GM19468 (cell line): Measurements from ENCODE around the gene ARHGAP36.

Experiments
- ATAC-seq: cut with Tn5 transposase; IDR thresholded peaks from one replicate; pipeline ENCODE4 v1.9.1; 2021; ENCODE audit warnings: mild to moderate bottlenecking, moderate library complexity, moderate number of reproducible peaks; ENCODE audit not compliant: unreplicated experiment; ENCODE audit errors: extremely low read depth

ARHGAP36 gene, protein sequence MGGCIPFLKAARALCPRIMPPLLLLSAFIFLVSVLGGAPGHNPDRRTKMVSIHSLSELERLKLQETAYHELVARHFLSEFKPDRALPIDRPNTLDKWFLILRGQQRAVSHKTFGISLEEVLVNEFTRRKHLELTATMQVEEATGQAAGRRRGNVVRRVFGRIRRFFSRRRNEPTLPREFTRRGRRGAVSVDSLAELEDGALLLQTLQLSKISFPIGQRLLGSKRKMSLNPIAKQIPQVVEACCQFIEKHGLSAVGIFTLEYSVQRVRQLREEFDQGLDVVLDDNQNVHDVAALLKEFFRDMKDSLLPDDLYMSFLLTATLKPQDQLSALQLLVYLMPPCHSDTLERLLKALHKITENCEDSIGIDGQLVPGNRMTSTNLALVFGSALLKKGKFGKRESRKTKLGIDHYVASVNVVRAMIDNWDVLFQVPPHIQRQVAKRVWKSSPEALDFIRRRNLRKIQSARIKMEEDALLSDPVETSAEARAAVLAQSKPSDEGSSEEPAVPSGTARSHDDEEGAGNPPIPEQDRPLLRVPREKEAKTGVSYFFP

DNA sequence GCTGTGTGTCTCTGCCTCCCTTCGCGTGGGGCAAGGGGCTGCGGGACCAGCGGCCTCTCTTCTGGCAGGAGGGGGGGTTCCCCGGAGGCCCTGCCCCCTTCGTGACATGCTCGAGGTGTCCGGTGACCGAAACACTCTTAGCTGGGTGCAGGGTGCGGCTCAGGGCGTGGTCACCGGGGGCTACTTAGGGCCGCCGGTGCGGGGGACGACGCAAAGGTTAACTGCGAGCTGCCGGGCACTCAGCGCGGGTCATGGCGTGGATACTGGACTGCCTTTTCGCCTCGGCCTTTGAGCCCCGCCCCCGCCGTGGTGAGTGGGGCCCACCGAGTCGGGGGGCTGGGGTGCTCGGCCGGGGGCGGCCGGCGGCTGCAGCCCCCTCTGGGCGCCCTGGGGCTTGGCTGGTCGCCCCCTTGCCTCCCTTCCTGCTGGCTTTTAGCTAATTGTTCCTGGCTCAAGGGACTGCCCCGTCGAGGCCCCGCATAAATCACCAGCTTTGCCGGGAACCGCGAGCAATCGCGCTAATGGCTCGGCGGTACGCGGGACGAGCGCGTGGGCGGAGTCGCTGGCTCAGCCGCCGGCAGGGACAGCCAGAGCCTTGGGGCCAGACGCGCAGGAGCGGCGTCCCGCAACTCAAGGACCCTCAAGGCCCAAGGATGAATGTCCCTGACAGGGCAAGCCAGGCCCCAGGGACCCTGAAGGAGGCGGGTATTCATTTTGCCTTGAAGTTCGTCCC is at the start of gene ARHGAP36:
Gene ARHGAP36, plus strand, starts transcription at position 211 of the 733 bp plus-strand sequence. CDS start 23,320 bp downstream, outside the sequence.
- no peak for ATAC-seq

DNA sequence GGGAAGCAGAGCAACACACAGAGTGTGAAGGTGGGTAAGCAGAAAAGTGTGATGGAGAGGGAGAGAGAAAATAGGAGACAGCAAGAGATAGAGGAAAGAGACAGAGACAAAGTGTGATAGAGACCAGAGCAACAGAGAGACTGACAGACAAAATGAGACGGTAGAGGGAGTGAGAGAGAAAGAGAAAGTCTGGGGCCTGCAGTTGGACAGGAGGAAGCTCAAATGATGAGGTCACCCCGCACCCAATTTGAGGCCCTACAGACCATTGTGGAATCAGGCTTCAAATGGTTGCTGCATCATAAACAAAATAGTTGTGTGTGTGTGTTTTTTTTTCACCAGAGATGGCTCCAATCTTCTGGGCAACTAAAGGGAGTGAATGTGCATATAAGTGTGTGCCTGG is 48.0 kb upstream of the ARHGAP36 start:
- ATAC-seq, result no peak

DNA sequence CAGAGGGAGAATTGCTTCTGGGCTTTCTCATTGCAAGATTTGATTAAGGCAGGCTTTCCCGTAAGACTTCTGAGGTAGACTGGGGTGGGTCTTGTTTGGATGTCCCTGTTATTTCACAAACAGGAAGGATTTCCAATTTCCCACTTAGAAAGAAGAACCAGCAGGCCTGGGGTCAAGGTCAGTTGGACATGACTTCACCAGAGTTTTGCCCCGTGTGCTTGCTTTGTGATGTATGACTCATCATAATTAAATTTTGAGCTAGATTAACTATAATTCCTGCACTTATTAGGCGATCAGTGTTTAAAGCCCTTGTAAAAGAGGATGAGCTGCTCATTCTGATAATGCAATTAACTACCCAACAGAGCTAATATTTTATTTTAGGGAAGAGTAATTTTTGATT is 32.8 kb upstream of the ARHGAP36 start:
- ATAC-seq, result no peak

DNA sequence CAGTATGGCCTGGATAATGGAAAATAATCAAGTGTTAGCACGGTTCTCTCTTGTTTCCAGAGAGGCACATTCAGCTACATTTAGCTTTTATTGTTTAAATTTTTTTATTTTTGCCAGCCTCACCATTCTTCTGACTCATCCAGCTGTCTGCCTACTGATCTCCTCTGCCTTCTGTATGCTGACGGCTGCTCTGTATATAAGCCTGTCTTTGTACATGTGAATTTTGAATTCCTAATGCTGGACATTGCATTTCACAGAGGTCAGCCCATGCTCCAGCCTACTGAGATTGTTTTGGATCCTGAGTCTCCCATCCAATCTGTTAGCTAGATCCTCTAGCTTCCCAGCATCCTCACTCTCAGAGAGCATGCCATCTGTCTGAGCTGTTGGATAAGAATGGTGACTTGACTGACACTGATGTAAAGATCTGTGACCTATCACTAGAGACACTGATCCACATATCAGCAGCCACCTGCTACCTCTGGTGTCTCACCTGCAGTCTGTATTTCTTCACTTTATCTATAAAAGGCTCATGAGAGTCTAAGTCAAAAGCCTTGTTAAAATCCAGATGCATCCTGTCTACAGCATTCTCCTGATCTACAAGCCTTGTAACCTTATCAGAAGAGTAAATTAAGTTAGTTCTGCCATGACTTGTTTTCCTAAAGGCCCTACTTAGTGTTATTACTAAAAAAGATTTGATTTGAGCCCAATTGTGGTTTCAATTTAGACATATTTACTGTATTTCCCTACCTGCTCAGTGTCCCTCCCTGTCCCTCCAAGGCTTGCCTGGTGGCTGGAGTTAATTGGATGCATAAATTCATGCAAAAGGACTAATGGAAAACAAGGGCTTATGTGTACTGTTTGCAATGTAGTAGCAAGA is 25.6 kb upstream of the ARHGAP36 start:
- no peak for ATAC-seq

DNA sequence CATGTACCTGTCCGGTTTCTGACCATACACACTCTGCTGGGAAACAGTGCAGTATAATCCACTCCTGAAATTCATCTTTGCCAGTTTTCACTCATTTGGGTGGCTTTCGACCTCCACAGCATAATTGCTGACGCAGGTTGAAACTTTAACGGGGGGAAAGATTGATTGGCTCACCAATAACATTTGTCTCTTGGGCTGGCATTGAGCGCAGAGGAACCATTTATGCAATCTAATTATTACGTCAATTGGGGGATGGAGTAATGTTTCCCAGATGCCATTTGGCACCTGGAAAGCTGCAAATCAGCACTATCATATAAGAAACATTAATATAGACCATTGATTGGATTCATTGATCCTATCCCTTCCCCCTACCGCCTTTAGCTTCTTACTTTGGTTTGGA is 24.1 kb upstream of the ARHGAP36 start:
- ATAC-seq, result no peak

DNA sequence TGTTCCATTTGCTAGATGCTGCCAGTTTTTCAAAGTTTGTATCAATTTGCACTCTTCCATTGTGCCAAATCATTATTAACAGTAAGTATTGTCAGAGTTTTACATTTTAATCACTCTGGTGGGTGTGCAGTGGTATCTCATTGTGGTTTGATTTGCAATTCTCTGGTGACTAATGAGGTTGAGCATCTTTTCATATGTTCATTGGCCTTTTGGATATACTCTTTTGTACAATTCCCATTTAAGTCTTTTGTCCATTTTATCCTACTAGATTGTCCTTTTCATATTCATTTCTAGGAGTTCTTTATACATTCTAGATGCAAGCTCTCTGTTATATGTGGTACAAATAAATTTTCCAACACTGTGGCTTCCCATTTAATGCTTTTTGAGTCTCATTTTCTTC is 17.4 kb upstream of the ARHGAP36 start:
- no peak for ATAC-seq

DNA sequence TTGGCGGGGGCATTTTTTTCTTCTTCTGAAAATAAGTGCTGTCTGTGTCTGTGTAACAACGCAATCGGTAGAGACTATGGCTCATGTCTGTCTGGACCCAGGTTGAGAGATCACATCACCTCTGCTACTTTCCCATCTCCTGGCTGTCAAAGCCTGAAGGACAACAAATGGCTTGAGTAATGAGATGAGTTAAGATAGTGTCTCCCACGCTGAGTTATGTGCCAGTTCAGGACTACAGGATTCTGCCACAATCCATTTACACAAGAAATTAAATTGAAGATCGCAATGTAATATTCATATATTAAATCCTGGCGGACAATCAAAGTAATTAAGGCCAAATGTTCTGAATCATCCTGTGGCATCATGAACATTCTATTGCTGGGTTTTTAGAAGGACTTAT is 16.5 kb upstream of the ARHGAP36 start:
- ATAC-seq, result no peak

DNA sequence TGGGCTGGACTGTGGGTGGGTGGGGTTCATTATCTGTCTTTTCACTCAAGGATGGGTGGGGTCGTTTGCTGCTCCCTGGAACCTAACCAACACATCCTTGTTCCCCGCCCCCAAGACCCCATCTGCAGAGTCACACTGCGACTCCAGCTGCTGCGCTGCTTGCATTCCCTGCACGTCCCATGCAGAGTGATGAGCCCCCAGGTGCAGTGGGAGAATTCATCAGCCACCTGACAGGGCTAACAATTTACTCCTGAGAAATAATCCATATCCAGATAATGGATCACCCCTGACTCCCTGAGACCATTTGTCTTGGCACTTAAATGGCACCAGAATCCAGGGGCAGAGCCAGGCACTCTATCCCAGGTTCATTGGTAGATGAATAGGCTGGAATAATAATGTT is 12.4 kb upstream of the ARHGAP36 start:
- no peak for ATAC-seq

DNA sequence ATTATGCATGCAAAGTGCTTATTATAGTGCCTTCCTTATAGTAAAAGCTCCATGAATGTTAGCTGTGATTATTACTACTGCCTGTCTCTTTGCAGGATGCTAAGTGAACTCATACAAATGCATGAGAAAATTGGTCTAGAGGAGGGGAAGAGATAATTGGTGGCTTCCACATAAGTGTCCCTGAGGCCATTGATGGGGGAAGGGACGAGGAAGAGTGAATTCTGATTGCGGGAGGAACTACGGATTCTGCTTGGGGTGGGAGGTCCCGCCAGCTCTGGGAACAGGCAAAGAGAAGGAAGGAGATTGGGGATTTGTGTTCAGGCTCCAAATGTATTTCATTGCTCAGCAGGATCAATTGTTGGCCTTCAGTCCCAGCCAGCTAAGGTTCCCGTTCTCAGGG is 11.6 kb upstream of the ARHGAP36 start:
- ATAC-seq, result no peak

DNA sequence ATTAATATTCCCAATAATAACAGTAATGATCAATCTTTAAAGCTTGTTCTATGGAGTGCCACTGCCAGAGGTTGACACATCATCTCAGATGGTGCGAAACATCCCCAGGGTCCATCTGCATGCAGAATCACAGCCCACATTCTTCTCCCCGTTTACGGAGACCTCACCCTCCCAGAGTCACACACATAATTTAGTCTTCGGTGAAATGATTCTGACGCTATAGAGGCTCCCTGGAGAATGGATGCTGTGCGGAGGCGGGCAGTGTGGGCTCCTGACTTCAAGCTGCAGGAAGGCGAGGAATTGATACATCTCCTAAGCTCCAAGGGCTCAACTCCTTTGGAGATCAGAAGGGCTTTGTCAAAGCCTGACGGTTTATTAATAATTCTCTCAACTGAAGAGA is 11.0 kb upstream of the ARHGAP36 start:
- ATAC-seq, result no peak

DNA sequence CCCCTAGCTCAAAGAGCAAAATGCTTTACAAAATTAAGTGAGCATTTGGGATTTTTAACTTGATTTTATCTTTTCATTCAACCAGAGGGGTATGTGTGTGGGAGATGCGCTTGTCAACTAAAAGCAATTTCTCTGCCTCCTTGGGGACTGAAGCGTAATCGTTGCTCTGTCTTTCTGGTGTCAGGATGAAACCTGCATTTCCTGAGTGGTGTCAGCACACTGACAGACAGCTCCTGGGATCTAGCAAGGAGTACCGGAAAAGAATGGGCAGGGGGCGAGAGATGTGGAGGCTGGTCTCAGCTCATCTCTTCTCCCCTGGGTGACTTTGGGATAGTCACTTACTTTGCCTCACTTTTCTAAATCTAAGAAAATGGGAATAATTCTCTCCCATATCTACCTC is 5.1 kb upstream of the ARHGAP36 start:
- no peak for ATAC-seq

DNA sequence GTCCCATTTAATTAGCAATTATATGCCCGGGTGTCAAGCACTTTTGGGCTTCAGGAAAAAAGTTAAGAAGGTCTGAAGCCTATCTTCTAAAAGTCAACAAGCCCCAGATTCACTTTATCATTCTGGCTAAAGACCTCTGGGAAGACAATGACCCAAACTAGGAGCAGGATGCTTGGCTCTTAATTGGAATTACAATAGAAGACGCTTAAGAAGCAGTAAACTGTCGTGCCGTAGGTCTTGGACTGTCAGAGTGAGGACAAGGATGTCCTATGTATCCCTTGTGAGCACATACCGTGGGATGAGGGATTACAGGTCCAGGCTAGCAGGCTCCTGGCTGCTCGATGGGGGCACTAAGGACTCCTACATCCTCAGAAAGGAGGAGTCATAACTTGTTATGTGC is 3.2 kb upstream of the ARHGAP36 start:
- no peak for ATAC-seq

DNA sequence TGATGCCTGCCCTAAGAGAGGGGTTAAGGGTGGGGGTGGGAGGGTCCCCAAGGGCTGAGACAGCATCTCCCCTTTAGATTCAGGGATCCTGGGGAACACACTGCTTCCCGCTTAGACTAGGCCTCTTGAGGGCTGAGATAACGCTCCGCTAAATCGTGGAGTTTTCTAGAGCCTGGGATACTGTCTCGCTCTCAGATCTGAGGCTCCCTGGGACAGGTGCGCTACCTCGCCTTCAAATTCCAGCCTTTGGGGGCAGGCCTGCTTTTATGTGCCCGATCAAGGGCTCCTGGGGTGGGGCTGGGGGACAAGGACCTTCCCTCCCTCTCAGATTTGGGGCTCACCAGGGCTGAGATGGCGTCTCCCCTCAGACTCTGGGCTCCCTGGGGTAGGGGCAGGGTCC is 440 bp upstream of the ARHGAP36 start:
- no peak for ATAC-seq

DNA sequence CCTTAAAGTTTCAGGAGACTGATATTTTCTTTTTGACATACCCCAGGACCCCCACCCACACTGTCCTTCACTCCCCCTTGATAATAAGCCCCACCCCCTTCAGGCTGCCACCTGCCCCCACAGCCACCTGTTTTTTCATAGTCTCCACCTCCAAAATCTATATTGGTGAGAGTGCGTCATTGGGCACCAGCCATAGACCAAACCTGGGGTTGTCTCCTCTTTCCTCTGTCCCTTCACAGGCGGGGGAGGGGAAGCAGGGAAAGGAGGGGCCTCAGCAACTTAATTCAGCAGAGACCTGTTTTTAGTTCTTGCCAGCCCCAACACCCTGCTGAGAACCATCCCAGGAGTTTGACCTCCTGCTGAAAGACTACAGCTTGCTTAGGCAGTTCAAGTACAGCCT is 1.1 kb downstream of the ARHGAP36 start:
- ATAC-seq, result no peak

DNA sequence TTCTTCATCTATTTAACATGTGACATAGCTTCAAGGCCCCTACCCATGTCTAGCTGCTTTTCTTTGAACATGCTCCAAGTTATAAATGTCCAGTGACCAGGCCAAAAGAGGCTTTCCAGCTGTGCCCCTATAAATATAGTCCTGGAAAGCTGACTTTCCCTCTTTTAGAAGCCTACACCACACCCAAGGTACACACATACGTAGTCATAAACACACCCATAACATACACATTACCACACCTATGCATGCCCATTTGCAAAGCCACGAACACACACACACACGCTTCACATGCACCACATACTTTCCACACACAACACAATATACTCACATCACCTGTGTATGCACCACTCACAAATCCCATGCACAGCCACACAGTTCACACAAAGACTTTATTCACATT is 2.0 kb downstream of the ARHGAP36 start:
- no peak for ATAC-seq

DNA sequence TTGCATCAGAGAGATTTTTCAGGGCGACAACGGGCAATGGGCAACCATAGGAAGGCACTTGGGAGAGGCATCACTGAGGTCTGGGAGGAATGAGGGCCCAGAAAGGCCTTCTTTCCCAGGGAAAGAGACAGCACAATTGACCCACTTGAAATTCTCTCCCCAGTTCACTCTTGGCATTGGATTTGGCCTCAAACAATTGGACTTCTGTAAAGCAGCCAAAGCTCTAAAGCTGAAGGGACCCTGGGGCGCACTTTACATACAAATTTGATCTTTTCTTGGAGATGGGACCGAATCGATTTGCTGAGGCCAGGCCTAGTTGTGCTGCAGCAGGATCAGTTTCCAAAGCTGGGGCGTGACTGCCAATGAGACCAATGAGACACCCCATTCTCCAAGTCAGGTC is 3.2 kb downstream of the ARHGAP36 start:
- ATAC-seq, result no peak

DNA sequence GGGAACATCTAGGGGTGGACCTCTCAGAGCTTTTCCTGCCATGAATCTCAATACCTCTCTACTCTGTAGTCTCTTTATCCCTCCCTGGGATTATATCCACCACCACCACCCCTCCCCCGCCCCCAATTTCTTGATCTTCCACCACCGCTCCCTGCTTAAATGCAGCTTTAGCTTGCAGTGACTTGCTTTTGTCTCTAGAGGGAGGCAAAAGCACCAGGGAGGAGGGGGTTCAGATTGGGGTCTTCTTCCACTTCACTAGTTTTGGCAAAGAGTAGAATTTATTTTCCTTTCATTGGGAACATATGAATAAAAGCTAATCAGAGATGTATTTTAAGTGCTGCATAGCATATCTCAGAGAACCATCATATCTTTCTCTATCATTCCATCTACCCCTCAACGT is 5.5 kb downstream of the ARHGAP36 start:
- no peak for ATAC-seq

DNA sequence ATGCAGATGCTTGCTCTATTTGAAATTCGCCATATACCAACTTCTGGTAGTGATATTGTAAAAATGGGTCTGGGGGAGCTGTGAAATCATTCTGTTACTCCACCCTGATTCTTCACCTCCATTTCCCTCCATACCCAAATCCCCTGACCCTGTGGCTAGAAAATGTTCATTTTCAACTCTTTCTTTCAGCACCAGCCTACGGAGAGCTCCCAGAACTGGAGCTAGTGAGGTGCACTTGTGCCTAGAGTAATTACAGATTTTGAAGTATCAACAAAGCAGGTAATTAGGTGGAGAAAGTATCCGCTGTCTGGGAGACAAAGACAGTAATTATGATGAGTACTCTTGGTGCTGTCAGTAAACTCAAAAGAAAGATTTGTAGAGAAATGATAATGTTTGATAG is 8.1 kb downstream of the ARHGAP36 start:
- ATAC-seq, result no peak

DNA sequence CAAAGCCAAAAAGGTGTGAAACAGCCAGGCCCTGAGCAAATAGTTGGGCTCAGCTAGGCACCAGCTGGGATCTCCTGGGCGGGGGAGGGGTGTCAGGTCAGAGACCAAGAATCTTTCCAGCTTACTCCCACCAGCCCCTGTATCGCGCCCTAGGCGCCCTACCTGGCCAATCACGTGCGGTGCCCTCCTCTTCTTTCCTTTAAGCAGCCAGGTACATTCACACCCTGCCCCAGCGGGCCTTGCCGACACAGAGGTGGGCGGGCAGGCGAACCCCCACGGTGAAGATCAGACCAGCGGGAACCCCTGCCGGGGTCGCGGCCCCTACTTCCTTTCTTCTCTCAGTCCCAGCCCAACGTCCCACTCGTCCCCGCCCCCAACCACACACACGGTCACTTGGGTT is 9.1 kb downstream of the ARHGAP36 start:
- no peak for ATAC-seq
